A549 (cell line): Measurements from ENCODE around the gene F11R.
"Not testable (repeated sequence)": the region's sequence is repeated elsewhere in the genome, so short reads cannot be mapped to it uniquely, and the experiment has no call there.

Experiments
- JUN ChIP-seq, 2 experiments: fragments of >200 bp; sonication (Bioruptor Twin); formaldehyde crosslinking; IDR thresholded peaks; 2 replicates in 1 of 2; 3 replicates in 1 of 2; pipeline ENCODE4 v1.6.1; 2016 to 2017
- MAX ChIP-seq: IDR thresholded peaks from 2 replicates; pipeline ENCODE4 v1.6.1; 2012
- MYC ChIP-seq: IDR thresholded peaks from 2 replicates; pipeline ENCODE4 v1.6.1; 2012; ENCODE audit warnings: mild to moderate bottlenecking, inconsistent platforms, low read length, improper control_type of control experiment, borderline replicate concordance
- NFE2L2 ChIP-seq: fragments of 150-350 bp; conservative IDR thresholded peaks from 2 replicates; pipeline ENCODE4 v1.6.1; 2014; ENCODE audit warnings: low read length
- SMC3 ChIP-seq: fragments of >200 bp; sonication (Bioruptor Twin); formaldehyde crosslinking; IDR thresholded peaks from 3 replicates; pipeline ENCODE4 v1.6.1; 2018; ENCODE audit warnings: inconsistent platforms
- TF ChIP-seq, protein P1 (sequence below): fragments of >200 bp; sonication (Bioruptor Twin); formaldehyde crosslinking; IDR thresholded peaks from 3 replicates; pipeline ENCODE4 v1.5.1; 2016
- TF ChIP-seq, protein P2 (sequence below): fragments of >200 bp; sonication (Bioruptor Twin); formaldehyde crosslinking; IDR thresholded peaks from 3 replicates; pipeline ENCODE4 v1.6.1; 2016

DNA sequence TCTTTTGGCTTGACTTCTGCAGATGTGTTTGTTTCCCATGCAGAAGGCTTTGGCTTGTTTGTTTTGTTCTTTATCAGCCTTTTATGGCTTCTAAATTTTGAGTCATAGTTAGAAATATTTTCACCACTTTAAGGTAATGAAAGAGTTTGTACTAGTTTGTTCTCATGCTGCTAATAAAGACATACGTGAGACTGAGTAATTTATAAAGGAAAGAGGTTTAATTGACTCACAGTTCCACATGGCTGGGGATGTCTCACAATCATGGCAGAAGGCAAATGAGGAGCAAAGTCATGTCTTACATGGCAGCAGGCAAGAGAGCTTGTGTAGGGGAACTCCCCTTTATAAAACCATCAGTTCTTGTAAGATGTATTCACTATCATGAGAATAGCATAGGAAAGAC lies 6.0 kb upstream of the F11R start:
- TF ChIP-seq SMC3; MYC; JUN (IDR thresholded peaks at IDR 0.05); NFE2L2; MAX: not testable (repeated sequence)
- TF ChIP-seq, protein P1, sequence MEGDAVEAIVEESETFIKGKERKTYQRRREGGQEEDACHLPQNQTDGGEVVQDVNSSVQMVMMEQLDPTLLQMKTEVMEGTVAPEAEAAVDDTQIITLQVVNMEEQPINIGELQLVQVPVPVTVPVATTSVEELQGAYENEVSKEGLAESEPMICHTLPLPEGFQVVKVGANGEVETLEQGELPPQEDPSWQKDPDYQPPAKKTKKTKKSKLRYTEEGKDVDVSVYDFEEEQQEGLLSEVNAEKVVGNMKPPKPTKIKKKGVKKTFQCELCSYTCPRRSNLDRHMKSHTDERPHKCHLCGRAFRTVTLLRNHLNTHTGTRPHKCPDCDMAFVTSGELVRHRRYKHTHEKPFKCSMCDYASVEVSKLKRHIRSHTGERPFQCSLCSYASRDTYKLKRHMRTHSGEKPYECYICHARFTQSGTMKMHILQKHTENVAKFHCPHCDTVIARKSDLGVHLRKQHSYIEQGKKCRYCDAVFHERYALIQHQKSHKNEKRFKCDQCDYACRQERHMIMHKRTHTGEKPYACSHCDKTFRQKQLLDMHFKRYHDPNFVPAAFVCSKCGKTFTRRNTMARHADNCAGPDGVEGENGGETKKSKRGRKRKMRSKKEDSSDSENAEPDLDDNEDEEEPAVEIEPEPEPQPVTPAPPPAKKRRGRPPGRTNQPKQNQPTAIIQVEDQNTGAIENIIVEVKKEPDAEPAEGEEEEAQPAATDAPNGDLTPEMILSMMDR, result not testable (repeated sequence)
- TF ChIP-seq, protein P2, sequence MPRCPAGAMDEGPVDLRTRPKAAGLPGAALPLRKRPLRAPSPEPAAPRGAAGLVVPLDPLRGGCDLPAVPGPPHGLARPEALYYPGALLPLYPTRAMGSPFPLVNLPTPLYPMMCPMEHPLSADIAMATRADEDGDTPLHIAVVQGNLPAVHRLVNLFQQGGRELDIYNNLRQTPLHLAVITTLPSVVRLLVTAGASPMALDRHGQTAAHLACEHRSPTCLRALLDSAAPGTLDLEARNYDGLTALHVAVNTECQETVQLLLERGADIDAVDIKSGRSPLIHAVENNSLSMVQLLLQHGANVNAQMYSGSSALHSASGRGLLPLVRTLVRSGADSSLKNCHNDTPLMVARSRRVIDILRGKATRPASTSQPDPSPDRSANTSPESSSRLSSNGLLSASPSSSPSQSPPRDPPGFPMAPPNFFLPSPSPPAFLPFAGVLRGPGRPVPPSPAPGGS, result not testable (repeated sequence)
